Liver (tissue), 9 donors: Measurements from ENCODE around the gene HOXD8. TPM values are rescaled to one million over a fixed set of nuclear protein-coding genes. Genes with fewer than 3 reads are reported as not detected.

ENCODE experiments used
- DNase-seq: peaks from one replicate; pipeline ENCODE4 v3.0.0-alpha.2; 2017; ENCODE audit warnings: low spot score
- H3K27ac ChIP-seq, 2 donors: one replicate each; pipeline ENCODE4 v1.7.0; 2013; ENCODE audit warnings: inconsistent platforms in 2 of 2, low read length in 2 of 2, control low read depth in 1 of 2, low read depth in 1 of 2, mild to moderate bottlenecking in 1 of 2
- H3K27me3 ChIP-seq, 4 donors: one replicate each; pipeline versions ENCODE4 v1.6.1 to v1.7.0; 2013; ENCODE audit warnings: low read length in 3 of 4, inconsistent platforms in 1 of 4, mild to moderate bottlenecking in 1 of 4, moderate library complexity in 1 of 4; ENCODE audit not compliant: control insufficient read depth in 4 of 4, insufficient read depth in 4 of 4
- H3K36me3 ChIP-seq, 4 donors: one replicate each; pipeline versions ENCODE4 v1.6.1 to v1.7.0; 2013; ENCODE audit warnings: low read length in 3 of 4, mild to moderate bottlenecking in 3 of 4, low read depth in 1 of 4, moderate library complexity in 1 of 4; ENCODE audit not compliant: control insufficient read depth in 4 of 4, insufficient read depth in 3 of 4
- H3K4me1 ChIP-seq, 4 donors: one replicate each; pipeline versions ENCODE4 v1.6.1 to v1.7.0; 2013; ENCODE audit warnings: low read length in 3 of 4, mild to moderate bottlenecking in 3 of 4, moderate library complexity in 1 of 4; ENCODE audit not compliant: control insufficient read depth in 4 of 4, insufficient read depth in 4 of 4
- H3K4me3 ChIP-seq, 3 donors: one replicate each; pipeline versions ENCODE4 v1.6.1 to v1.7.0; 2013; ENCODE audit warnings: low read length in 3 of 3, control low read depth in 1 of 3, low read depth in 1 of 3, mild to moderate bottlenecking in 1 of 3
- H3K9ac ChIP-seq, 2 donors: one replicate each; pipeline ENCODE4 v1.7.0; 2013; ENCODE audit warnings: low read length in 2 of 2, mild to moderate bottlenecking in 2 of 2, moderate library complexity in 2 of 2, control low read depth in 1 of 2, low read depth in 1 of 2
- H3K9me3 ChIP-seq, 4 donors: one replicate each; pipeline versions ENCODE4 v1.6.1 to v1.7.0; 2013; ENCODE audit warnings: low read length in 3 of 4; ENCODE audit not compliant: control insufficient read depth in 4 of 4
- ATF3 ChIP-seq: IDR thresholded peaks from 2 replicates; pipeline ENCODE4 v1.6.1; 2016; ENCODE audit warnings: antibody characterized with exemption
- CTCF ChIP-seq: fragments of 150-350 bp; IDR thresholded peaks from 2 replicates; pipeline ENCODE4 v1.5.1; 2017; ENCODE audit warnings: improper control_type of control experiment, low read depth, low read length; ENCODE audit not compliant: missing input control
- EGR1 ChIP-seq, 2 donors: IDR thresholded peaks; 2 replicates each; pipeline ENCODE4 v1.6.1; 2016 to 2018; ENCODE audit warnings: antibody characterized with exemption in 2 of 2, low read depth in 2 of 2
- FOXA1 ChIP-seq: IDR thresholded peaks from 2 replicates; pipeline ENCODE4 v1.6.1; 2016; ENCODE audit warnings: antibody characterized with exemption
- FOXA2 ChIP-seq: IDR thresholded peaks from 2 replicates; pipeline ENCODE4 v1.6.1; 2016; ENCODE audit warnings: antibody characterized with exemption
- GABPA ChIP-seq, 2 donors: IDR thresholded peaks in 1 of 2; conservative IDR thresholded peaks in 1 of 2; 2 replicates each; pipeline ENCODE4 v1.6.1; 2016; ENCODE audit warnings: antibody characterized with exemption in 2 of 2, mild to moderate bottlenecking in 1 of 2, moderate library complexity in 1 of 2
- HNF4A ChIP-seq, 2 donors: conservative IDR thresholded peaks; 2 replicates each; pipeline ENCODE4 v1.6.1; 2016; ENCODE audit warnings: antibody characterized with exemption in 2 of 2, mild to moderate bottlenecking in 2 of 2
- JUND ChIP-seq, 2 donors: IDR thresholded peaks; 2 replicates each; pipeline ENCODE4 v1.6.1; 2016; ENCODE audit warnings: antibody characterized with exemption in 2 of 2
- NR2F2 ChIP-seq: IDR thresholded peaks from 2 replicates; pipeline ENCODE4 v1.6.1; 2016; ENCODE audit warnings: antibody characterized with exemption
- REST ChIP-seq: IDR thresholded peaks from 2 replicates; pipeline ENCODE4 v1.6.1; 2016; ENCODE audit warnings: antibody characterized with exemption, mild to moderate bottlenecking
- RXRA ChIP-seq, 2 donors: IDR thresholded peaks; 2 replicates each; pipeline ENCODE4 v1.6.1; 2017 to 2018; ENCODE audit warnings: antibody characterized with exemption in 2 of 2, mild to moderate bottlenecking in 1 of 2
- SP1 ChIP-seq: IDR thresholded peaks from 2 replicates; pipeline ENCODE4 v1.6.1; 2018; ENCODE audit warnings: antibody characterized with exemption, mild to moderate bottlenecking
- TAF1 ChIP-seq: conservative IDR thresholded peaks from 2 replicates; pipeline ENCODE4 v1.6.1; 2016; ENCODE audit warnings: antibody characterized with exemption, mild to moderate bottlenecking
- YY1 ChIP-seq: IDR thresholded peaks from 2 replicates; pipeline ENCODE4 v1.6.1; 2016; ENCODE audit warnings: antibody characterized with exemption, mild to moderate bottlenecking
- ZBTB33 ChIP-seq: IDR thresholded peaks from 2 replicates; pipeline ENCODE4 v1.6.1; 2016; ENCODE audit warnings: antibody characterized with exemption
- WGBS: extraction: QIAGEN DNeasy Blood & Tissue Kit; methylation state at CpG from one replicate; pipeline ENCODE4 v1.1.7; 2013; 5-methylcytosine and 5-hydroxymethylcytosine counted together
- polyA plus RNA-seq, 2 donors: library from polyadenylated mRNA; stranded (reverse) in 1 of 2; unstranded in 1 of 2; fragments of 200-250 nt in 1 of 2; fragments of >200 nt in 1 of 2; fragmentation: Nextera tagmentation in 1 of 2; extraction: Ambion mirVana in 1 of 2; gene quantifications; one replicate each; pipeline versions ENCODE4 v1.2.1 to v1.2.3, GENCODE V29; 2013 to 2015
- total RNA-seq, 2 donors: library from RNA; depleted of rRNA; stranded (reverse); fragments of >200 nt; gene quantifications; one replicate each; pipeline ENCODE4 v1.2.3, GENCODE V29; 2014
- donor health status: healthy.
- donor health status: healthy.
- donor health status: healthy.
- donor health status: healthy.
- donor health status: healthy.

Gene HOXD8
- total and polyA plus RNA-seq, 4 donors: 0.06 to 0.19 (median 0.08) TPM; not detected in 1

- Histone ChIP-seq H3K4me1 (peaks cover 0 to 3% (median under 1%) of the 10 kb centered on the region in 4 donors), H3K36me3 (no peaks in the 10 kb centered on the region), H3K9ac (no peak overlapping the region), H3K4me3 (no peak overlapping the region), H3K9me3 (peaks cover 0 to 5% (median under 1%) of the 10 kb centered on the region in 4 donors), H3K27me3 (peaks cover 19 to 53% (median 38%) of the 10 kb centered on the region in 4 donors), H3K27ac (no peak overlapping the region)
- DNase-seq: no peak
- WGBS: 20% methylated on average over 40 of the region's 40 CpGs
- TF ChIP-seq NR2F2 (no peak), REST (no peak), ZBTB33 (no peak), FOXA2 (no peak), JUND (IDR thresholded peaks at IDR 0.05) (no peak), CTCF (no peak)
These were observed 12.2 kb upstream of the HOXD8 start for GRCh38 chr2:176117162-176117822.

GRCh38 chr2:176117823-176118371, 11.6 kb upstream of the HOXD8 start:
- Histone ChIP-seq H3K4me1 (peaks cover 4 to 8% (median 7%) of the 10 kb centered on the region in 4 donors), H3K9ac (no peak overlapping the region), H3K9me3 (peaks cover 0 to 7% (median under 1%) of the 10 kb centered on the region in 4 donors), H3K27me3 (peaks cover 19 to 50% (median 37%) of the 10 kb centered on the region in 4 donors), H3K36me3 (no peaks in the 10 kb centered on the region), H3K4me3 (no peak overlapping the region), H3K27ac (no peak overlapping the region)
- 14% methylated on average over 11 of the region's 11 CpGs for WGBS
- no peak for DNase-seq
- TF ChIP-seq SP1 (no peak), ZBTB33 (no peak), FOXA2 (no peak), ATF3 (no peak), RXRA (IDR thresholded peaks at IDR 0.05) (no peak), NR2F2 (no peak), TAF1 (no peak), GABPA (IDR thresholded peaks at IDR 0.05 in 1 of 2, conservative IDR thresholded peaks at IDR 0.05 in 1 of 2) (no peak), EGR1 (IDR thresholded peaks at IDR 0.05; ENCODE audit: low read depth in 2 of 2) (no peak), YY1 (no peak), HNF4A (conservative IDR thresholded peaks at IDR 0.05) (no peak), FOXA1 (no peak)
